ENCODE results near the gene GADD45B. TPM values are rescaled to one million over a fixed set of nuclear protein-coding genes. Genes with fewer than 3 reads are reported as not detected.
A peak's percentile ranks its signal among the peaks of the same experiment; 100 is the strongest.

The GADD45B gene
- total RNA-seq, 1 donor from 2014 or later, result 91.2 TPM

- Histone ChIP-seq H3K27ac (peak overlapping the region; percentile 82), H3K36me3 (no peaks in the 10 kb centered on the region), H3K27me3 (no peaks in the 10 kb centered on the region), H3K4me1 (peaks cover 38% of the 10 kb centered on the region), H3K4me3 (peak overlapping the region; percentile 63), H3K9me3 (no peaks in the 10 kb centered on the region)
- intact Hi-C loops (cut with DNase I), result no loop called here
- ATAC-seq (peak; percentile 76), DNase-seq (peak; percentile 89)
- no peak for TF ChIP-seq CTCF (IDR thresholded peaks at IDR 0.05)
Observed at GRCh38 chr19:2494447-2495129, 18.7 kb downstream of the GADD45B start.

- Histone ChIP-seq H3K27ac (peak overlapping the region; percentile 82), H3K27me3 (no peaks in the 10 kb centered on the region), H3K9me3 (no peaks in the 10 kb centered on the region), H3K4me3 (peak overlapping the region; percentile 63), H3K36me3 (no peaks in the 10 kb centered on the region), H3K4me1 (peaks cover 35% of the 10 kb centered on the region)
- intact Hi-C loops (cut with DNase I), result no loop called here
- ATAC-seq, result peak; percentile 89
- no peak for TF ChIP-seq CTCF (IDR thresholded peaks at IDR 0.05)
- peak; percentile 94 for DNase-seq
Observed at GRCh38 chr19:2495130-2495641, 19.3 kb downstream of the GADD45B start.

GRCh38 chr19:2495651-2496316, 19.9 kb downstream of the GADD45B start:
- peak; percentile 0 for ATAC-seq
- intact Hi-C loops (cut with DNase I), result no loop called here
- Histone ChIP-seq H3K27me3 (no peaks in the 10 kb centered on the region), H3K4me3 (peak overlapping the region; percentile 63), H3K36me3 (no peaks in the 10 kb centered on the region), H3K27ac (peak overlapping the region; percentile 82), H3K4me1 (peaks cover 32% of the 10 kb centered on the region), H3K9me3 (no peaks in the 10 kb centered on the region)
- no peak for DNase-seq
- no peak for TF ChIP-seq CTCF (IDR thresholded peaks at IDR 0.05)

GRCh38 chr19:2497186-2497585, 21.3 kb downstream of the GADD45B start:
- Histone ChIP-seq H3K4me3 (no peak overlapping the region), H3K9me3 (no peaks in the 10 kb centered on the region), H3K36me3 (no peaks in the 10 kb centered on the region), H3K4me1 (peaks cover 21% of the 10 kb centered on the region), H3K27ac (no peak overlapping the region), H3K27me3 (no peaks in the 10 kb centered on the region)
- no peak for TF ChIP-seq CTCF (IDR thresholded peaks at IDR 0.05)
- DNase-seq, result no peak
- no peak for ATAC-seq
- intact Hi-C loops (cut with DNase I), result no loop called here

GRCh38 chr19:2500156-2500555, 24.2 kb downstream of the GADD45B start:
- intact Hi-C loops (cut with DNase I), result no loop called here
- Histone ChIP-seq H3K27me3 (no peaks in the 10 kb centered on the region), H3K27ac (no peak overlapping the region), H3K36me3 (no peaks in the 10 kb centered on the region), H3K4me1 (peaks cover 14% of the 10 kb centered on the region), H3K9me3 (no peaks in the 10 kb centered on the region), H3K4me3 (no peak overlapping the region)
- DNase-seq, result no peak
- no peak for ATAC-seq
- no peak for TF ChIP-seq CTCF (IDR thresholded peaks at IDR 0.05)
